ENCODE results near the gene CALHM4. TPM values are rescaled to one million over a fixed set of nuclear protein-coding genes. Genes with fewer than 3 reads are reported as not detected.

CALHM4 gene
- polyA plus RNA-seq, 2 of the 4 experiments (the other 2 are of a cell fraction) = not detected

DNA sequence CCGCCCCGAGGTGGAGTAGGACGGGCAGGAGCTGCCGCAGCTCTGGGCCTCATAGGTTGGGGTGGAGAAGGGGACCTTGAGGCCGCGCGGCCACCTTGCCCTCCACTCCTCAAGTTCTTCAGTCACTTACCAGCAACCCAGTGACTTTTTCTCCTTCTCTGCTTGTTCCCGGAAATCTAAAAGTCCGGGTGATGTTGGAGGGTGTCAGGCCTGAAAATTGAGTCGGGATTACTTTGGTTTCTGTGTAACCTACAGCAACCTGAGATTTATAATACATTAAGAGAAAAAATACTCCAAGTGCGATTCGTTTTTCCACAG lies 18.1 kb downstream of the CALHM4 start:
- no peak for TF ChIP-seq KDM1A (IDR thresholded peaks at IDR 0.05; ENCODE audit: low read depth)
- no peak for TF ChIP-seq TFCP2L1 (CRISPR knock-in tag; IDR thresholded peaks at IDR 0.05)
- no peak for TF ChIP-seq EHF (CRISPR knock-in tag; IDR thresholded peaks at IDR 0.05)
- Histone ChIP-seq H3K27ac (peak overlapping the region; percentile 82 to 96), H3K9me3 (no peaks in the 10 kb centered on the region), H3K4me3 (peak overlapping the region; percentile 89), H3K4me1 (peaks cover 19% of the 10 kb centered on the region; the same call in 2 of the 3 replicates), H3K4me2 (peak overlapping the region; percentile 93)
- ATAC-seq = no peak
- CTCF ChIA-PET = interaction anchor here (0.8 to 2.4 kb wide), 11 partner anchors 9 to 304 kb away, joined by 3 to 16 read pairs (median 3); partner anchors contain the start of genes RSPH4A and TSPYL1
- FAIRE-seq = no peak
- no peak for DNase-seq (ENCODE audit: low read depth in 1 of 2, low spot score in 1 of 2)
- 1% methylated on average over 9 of the region's 12 CpGs for WGBS (ENCODE audit: missing lambda C conversion rate)
- POLR2A ChIA-PET = interaction anchor here (0.6 to 2.0 kb wide), 11 partner anchors 9 to 317 kb away, joined by 3 to 12 read pairs (median 4); partner anchors contain the start of genes CALHM4, KPNA5, RSPH4A and TSPYL1

DNA sequence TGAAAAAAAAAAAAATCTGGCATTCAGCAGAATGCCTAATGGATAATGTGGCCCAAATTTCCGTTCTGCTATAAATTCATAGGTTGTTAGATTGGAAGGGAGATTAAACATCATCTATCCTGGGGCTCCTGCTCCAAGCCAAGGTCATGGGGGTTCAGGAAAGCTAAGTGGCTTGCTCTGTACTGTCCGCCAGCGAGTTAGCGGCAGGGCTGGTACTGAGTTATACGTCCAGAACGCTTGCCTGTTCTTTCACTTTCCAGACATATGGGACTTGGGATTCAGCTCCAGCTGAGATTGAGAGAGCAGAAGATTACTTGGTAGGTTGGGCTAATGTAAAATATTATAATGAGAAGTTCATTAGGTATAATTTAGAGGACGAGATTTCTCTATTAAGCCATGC lies 18.6 kb downstream of the CALHM4 start:
- DNase-seq (ENCODE audit: low read depth in 1 of 2, low spot score in 1 of 2) = peak in 1 of 2 experiments; percentile 18
- POLR2A ChIA-PET = interaction anchor here (0.9 kb wide), 1 partner anchor 18 kb away, joined by 4 read pairs; the partner anchor contains the start of gene CALHM4
- no peaks in the 10 kb centered on the region for H3K9me3 ChIP-seq
- TF ChIP-seq MAZ (IDR thresholded peaks at IDR 0.05; ENCODE audit: borderline replicate concordance, low read depth, low read length) (no peak), EHMT2 (IDR thresholded peaks at IDR 0.05; ENCODE audit: low read depth) (no peak), HDAC2 (IDR thresholded peaks at IDR 0.05) (no peak), NPAS2 (CRISPR knock-in tag; IDR thresholded peaks at IDR 0.05; ENCODE audit: borderline replicate concordance) (no peak), ESRRA (IDR thresholded peaks at IDR 0.05; ENCODE audit: borderline replicate concordance, low read length) (no peak), CEBPB (IDR thresholded peaks at IDR 0.05) (no peak), CBX2 (IDR thresholded peaks at IDR 0.05; ENCODE audit: borderline replicate concordance, low read depth) (no peak)
- TF ChIP-seq, protein P1, sequence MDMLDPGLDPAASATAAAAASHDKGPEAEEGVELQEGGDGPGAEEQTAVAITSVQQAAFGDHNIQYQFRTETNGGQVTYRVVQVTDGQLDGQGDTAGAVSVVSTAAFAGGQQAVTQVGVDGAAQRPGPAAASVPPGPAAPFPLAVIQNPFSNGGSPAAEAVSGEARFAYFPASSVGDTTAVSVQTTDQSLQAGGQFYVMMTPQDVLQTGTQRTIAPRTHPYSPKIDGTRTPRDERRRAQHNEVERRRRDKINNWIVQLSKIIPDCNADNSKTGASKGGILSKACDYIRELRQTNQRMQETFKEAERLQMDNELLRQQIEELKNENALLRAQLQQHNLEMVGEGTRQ (IDR thresholded peaks at IDR 0.05) = no peak
- no peak for FAIRE-seq
- H3K4me1 ChIP-seq = peaks cover 19% of the 10 kb centered on the region; the same call in 2 of the 3 replicates
- peak in 1 of 2 experiments; percentile 20; a peak in 2 of 6 replicates for ATAC-seq
- peak overlapping the region; percentile 89 for H3K4me3 ChIP-seq
- 1% methylated on average over 4 of the region's 7 CpGs for WGBS (ENCODE audit: missing lambda C conversion rate)
- H3K4me2 ChIP-seq = peak overlapping the region; percentile 93
- H3K27ac ChIP-seq = peak overlapping the region; percentile 82 to 96
- CTCF ChIA-PET = interaction anchor here (0.8 to 1.4 kb wide), 3 partner anchors 14 to 74 kb away, joined by 3 read pairs; partner anchors contain the start of gene RSPH4A

DNA sequence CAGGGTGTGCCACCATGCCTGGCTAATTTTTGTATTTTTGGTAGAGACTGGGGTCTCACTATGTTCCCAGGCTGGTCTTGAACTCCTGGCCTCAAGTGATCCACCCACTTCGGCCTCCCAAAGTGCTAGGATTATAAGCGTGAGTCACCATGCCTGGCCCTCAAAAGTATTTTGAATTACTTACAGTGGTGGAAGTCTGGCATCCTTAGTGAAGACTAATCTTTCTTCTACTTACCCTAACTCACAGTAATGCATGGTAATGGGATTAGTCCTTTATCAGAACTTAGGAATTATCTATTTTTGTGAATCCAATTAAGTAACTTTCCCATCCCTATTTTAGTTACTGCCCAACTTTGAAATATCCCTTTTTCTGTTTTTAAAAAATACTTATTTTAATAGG lies 21.7 kb downstream of the CALHM4 start:
- no peaks in the 10 kb centered on the region for H3K9me3 ChIP-seq
- ChIA-PET CTCF (no interaction called here), POLR2A (no interaction called here)
- TF ChIP-seq, protein P2, sequence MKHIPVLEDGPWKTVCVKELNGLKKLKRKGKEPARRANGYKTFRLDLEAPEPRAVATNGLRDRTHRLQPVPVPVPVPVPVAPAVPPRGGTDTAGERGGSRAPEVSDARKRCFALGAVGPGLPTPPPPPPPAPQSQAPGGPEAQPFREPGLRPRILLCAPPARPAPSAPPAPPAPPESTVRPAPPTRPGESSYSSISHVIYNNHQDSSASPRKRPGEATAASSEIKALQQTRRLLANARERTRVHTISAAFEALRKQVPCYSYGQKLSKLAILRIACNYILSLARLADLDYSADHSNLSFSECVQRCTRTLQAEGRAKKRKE (CRISPR knock-in tag; IDR thresholded peaks at IDR 0.05; ENCODE audit: low read depth) = no peak
- TF ChIP-seq FOXS1 (CRISPR knock-in tag; IDR thresholded peaks at IDR 0.05) = no peak
- no peak for TF ChIP-seq POLR2A (IDR thresholded peaks at IDR 0.05; ENCODE audit: low read length)
- no peak for TF ChIP-seq POLR2AphosphoS2 (conservative IDR thresholded peaks at IDR 0.05; ENCODE audit: low read length)
- TF ChIP-seq FOSB (CRISPR knock-in tag; IDR thresholded peaks at IDR 0.05) = no peak
- TF ChIP-seq, protein P3, sequence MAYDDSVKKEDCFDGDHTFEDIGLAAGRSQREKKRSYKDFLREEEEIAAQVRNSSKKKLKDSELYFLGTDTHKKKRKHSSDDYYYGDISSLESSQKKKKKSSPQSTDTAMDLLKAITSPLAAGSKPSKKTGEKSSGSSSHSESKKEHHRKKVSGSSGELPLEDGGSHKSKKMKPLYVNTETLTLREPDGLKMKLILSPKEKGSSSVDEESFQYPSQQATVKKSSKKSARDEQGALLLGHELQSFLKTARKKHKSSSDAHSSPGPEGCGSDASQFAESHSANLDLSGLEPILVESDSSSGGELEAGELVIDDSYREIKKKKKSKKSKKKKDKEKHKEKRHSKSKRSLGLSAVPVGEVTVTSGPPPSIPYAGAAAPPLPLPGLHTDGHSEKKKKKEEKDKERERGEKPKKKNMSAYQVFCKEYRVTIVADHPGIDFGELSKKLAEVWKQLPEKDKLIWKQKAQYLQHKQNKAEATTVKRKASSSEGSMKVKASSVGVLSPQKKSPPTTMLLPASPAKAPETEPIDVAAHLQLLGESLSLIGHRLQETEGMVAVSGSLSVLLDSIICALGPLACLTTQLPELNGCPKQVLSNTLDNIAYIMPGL (CRISPR knock-in tag; IDR thresholded peaks at IDR 0.05; ENCODE audit: borderline replicate concordance) = no peak
- TF ChIP-seq EHF (CRISPR knock-in tag; IDR thresholded peaks at IDR 0.05) = no peak
- no peak for TF ChIP-seq TFCP2L1 (CRISPR knock-in tag; IDR thresholded peaks at IDR 0.05)
- TF ChIP-seq, protein P4, sequence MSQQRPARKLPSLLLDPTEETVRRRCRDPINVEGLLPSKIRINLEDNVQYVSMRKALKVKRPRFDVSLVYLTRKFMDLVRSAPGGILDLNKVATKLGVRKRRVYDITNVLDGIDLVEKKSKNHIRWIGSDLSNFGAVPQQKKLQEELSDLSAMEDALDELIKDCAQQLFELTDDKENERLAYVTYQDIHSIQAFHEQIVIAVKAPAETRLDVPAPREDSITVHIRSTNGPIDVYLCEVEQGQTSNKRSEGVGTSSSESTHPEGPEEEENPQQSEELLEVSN (IDR thresholded peaks at IDR 0.05; ENCODE audit: borderline replicate concordance, low read depth) = no peak
- no peak for TF ChIP-seq SMC3 (IDR thresholded peaks at IDR 0.05)
- no peak for TF ChIP-seq NFE2L2 (conservative IDR thresholded peaks at IDR 0.05; ENCODE audit: low read length)
- TF ChIP-seq, protein P5, sequence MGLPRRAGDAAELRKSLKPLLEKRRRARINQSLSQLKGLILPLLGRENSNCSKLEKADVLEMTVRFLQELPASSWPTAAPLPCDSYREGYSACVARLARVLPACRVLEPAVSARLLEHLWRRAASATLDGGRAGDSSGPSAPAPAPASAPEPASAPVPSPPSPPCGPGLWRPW (IDR thresholded peaks at IDR 0.05) = no peak
- no peak for TF ChIP-seq ZSCAN20 (CRISPR knock-in tag; IDR thresholded peaks at IDR 0.05)
- TF ChIP-seq ZNF302 (CRISPR knock-in tag; IDR thresholded peaks at IDR 0.05) = no peak
- TF ChIP-seq EP300 (IDR thresholded peaks at IDR 0.05) = no peak
- H3K4me3 ChIP-seq = no peak overlapping the region
- H3K4me1 ChIP-seq = peaks cover 8% of the 10 kb centered on the region; the same call in 2 of the 3 replicates
- FAIRE-seq (no peak), ATAC-seq (no peak), DNase-seq (ENCODE audit: low read depth in 1 of 2, low spot score in 1 of 2) (no peak)
- no peak overlapping the region for H3K27ac ChIP-seq
- no peak overlapping the region for H3K4me2 ChIP-seq
- 92% methylated on average over 2 of the region's 2 CpGs for WGBS (ENCODE audit: missing lambda C conversion rate)
